SK-N-SH treated with all-trans-retinoic acid at 6 μM for 48 hours (cell line): Measurements from ENCODE around the gene TMEM130.

Experiments
- CSDC2 ChIP-seq: fragments of 250-450 bp; sonication (Bioruptor Pico); IDR thresholded peaks from 2 replicates; pipeline ENCODE4 v1.5.0; 2020; ENCODE audit warnings: mild to moderate bottlenecking, moderate library complexity
- OSR1 ChIP-seq: fragments of 250-450 bp; sonication (Bioruptor Pico); IDR thresholded peaks from 2 replicates; pipeline ENCODE4 v1.8.0; 2022; ENCODE audit warnings: moderate library complexity, mild to moderate bottlenecking, inconsistent platforms
- PATZ1 ChIP-seq: fragments of 250-450 bp; sonication (Bioruptor Pico); IDR thresholded peaks from 2 replicates; pipeline ENCODE4 v1.8.0; 2020; ENCODE audit warnings: mild to moderate bottlenecking, moderate library complexity, borderline replicate concordance
- POU6F1 ChIP-seq: fragments of 250-450 bp; sonication (Bioruptor Pico); IDR thresholded peaks from 2 replicates; pipeline ENCODE4 v1.8.0; 2021; ENCODE audit warnings: low read depth, mild to moderate bottlenecking, moderate library complexity, borderline replicate concordance
- RARB ChIP-seq: fragments of 250-450 bp; sonication (Bioruptor Pico); IDR thresholded peaks from 2 replicates; pipeline ENCODE4 v1.8.0; 2021; ENCODE audit warnings: mild to moderate bottlenecking, moderate library complexity
- TCF4 ChIP-seq: fragments of 250-450 bp; sonication (Bioruptor Pico); IDR thresholded peaks from 2 replicates; pipeline ENCODE4 v1.8.0; 2021; ENCODE audit warnings: mild to moderate bottlenecking, moderate library complexity, borderline replicate concordance
- TOX ChIP-seq: fragments of 250-450 bp; sonication (Bioruptor Pico); IDR thresholded peaks from 2 replicates; pipeline ENCODE4 v1.8.0; 2021; ENCODE audit warnings: mild to moderate bottlenecking, moderate library complexity, borderline replicate concordance
- ZFP3 ChIP-seq: fragments of 250-450 bp; sonication (Bioruptor Pico); IDR thresholded peaks from 2 replicates; pipeline ENCODE4 v1.5.0; 2020; ENCODE audit warnings: mild to moderate bottlenecking, moderate library complexity
- ZFP30 ChIP-seq: fragments of 450-650 bp; formaldehyde crosslinking; IDR thresholded peaks from 2 replicates; pipeline ENCODE4 v1.5.0; 2022; ENCODE audit warnings: mild to moderate bottlenecking, moderate library complexity
- ZNF565 ChIP-seq: fragments of 450-650 bp; formaldehyde crosslinking; conservative IDR thresholded peaks from 2 replicates; pipeline ENCODE4 v1.5.0; 2020; ENCODE audit warnings: low read depth, mild to moderate bottlenecking, moderate library complexity
- TF ChIP-seq, protein P1 (sequence below): fragments of 250-450 bp; sonication (Bioruptor Pico); IDR thresholded peaks from 2 replicates; pipeline ENCODE4 v1.5.1; 2020; ENCODE audit warnings: low read depth, mild to moderate bottlenecking, moderate library complexity
- TF ChIP-seq, protein P2 (sequence below): fragments of 250-450 bp; sonication (Bioruptor Pico); IDR thresholded peaks from 2 replicates; pipeline ENCODE4 v1.5.0; 2020; ENCODE audit warnings: mild to moderate bottlenecking, moderate library complexity

DNA sequence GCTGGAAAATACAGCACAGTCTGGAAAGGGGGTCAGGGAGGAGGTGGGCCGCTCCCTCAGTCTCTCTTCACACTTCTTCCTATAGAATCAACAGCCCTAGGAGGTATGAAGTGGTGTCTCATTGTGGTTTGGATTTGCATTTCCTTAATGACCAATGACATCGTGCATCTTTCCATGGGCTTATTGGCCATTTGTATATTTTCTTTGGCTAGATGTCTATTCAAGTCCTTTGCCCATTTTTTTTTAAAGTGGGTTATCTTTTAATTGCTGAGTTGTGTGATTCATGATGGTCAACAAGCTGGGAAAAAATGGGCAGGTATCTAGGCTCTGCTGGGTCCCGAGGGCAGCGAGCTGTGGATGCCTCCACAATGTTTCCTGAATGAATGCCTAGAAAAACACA lies 29.1 kb downstream of the TMEM130 start:
- TF ChIP-seq TOX (no peak), PATZ1 (CRISPR knock-in tag) (no peak), OSR1 (CRISPR knock-in tag) (no peak), ZNF565 (CRISPR knock-in tag) (no peak), ZFP3 (no peak), POU6F1 (no peak), RARB (CRISPR knock-in tag) (no peak), TCF4 (CRISPR knock-in tag) (no peak), CSDC2 (CRISPR knock-in tag) (no peak), ZFP30 (CRISPR knock-in tag) (no peak)
- TF ChIP-seq, protein P1, sequence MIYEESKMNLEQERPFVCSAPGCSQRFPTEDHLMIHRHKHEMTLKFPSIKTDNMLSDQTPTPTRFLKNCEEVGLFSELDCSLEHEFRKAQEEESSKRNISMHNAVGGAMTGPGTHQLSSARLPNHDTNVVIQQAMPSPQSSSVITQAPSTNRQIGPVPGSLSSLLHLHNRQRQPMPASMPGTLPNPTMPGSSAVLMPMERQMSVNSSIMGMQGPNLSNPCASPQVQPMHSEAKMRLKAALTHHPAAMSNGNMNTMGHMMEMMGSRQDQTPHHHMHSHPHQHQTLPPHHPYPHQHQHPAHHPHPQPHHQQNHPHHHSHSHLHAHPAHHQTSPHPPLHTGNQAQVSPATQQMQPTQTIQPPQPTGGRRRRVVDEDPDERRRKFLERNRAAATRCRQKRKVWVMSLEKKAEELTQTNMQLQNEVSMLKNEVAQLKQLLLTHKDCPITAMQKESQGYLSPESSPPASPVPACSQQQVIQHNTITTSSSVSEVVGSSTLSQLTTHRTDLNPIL (CRISPR knock-in tag), result no peak
- TF ChIP-seq, protein P2, sequence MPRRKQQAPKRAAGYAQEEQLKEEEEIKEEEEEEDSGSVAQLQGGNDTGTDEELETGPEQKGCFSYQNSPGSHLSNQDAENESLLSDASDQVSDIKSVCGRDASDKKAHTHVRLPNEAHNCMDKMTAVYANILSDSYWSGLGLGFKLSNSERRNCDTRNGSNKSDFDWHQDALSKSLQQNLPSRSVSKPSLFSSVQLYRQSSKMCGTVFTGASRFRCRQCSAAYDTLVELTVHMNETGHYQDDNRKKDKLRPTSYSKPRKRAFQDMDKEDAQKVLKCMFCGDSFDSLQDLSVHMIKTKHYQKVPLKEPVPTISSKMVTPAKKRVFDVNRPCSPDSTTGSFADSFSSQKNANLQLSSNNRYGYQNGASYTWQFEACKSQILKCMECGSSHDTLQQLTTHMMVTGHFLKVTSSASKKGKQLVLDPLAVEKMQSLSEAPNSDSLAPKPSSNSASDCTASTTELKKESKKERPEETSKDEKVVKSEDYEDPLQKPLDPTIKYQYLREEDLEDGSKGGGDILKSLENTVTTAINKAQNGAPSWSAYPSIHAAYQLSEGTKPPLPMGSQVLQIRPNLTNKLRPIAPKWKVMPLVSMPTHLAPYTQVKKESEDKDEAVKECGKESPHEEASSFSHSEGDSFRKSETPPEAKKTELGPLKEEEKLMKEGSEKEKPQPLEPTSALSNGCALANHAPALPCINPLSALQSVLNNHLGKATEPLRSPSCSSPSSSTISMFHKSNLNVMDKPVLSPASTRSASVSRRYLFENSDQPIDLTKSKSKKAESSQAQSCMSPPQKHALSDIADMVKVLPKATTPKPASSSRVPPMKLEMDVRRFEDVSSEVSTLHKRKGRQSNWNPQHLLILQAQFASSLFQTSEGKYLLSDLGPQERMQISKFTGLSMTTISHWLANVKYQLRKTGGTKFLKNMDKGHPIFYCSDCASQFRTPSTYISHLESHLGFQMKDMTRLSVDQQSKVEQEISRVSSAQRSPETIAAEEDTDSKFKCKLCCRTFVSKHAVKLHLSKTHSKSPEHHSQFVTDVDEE (CRISPR knock-in tag), result no peak
